Activated B cell treated with CpG ODN at 0.5 μM for 24 hours (primary cell): ENCODE data around the gene RGS10. TPM values are rescaled to one million over a fixed set of nuclear protein-coding genes. Genes with fewer than 3 reads are reported as not detected.

Experiments
- ATAC-seq: fragments of 200-7000 bp; cut with Tn5 transposase; one replicate; pipeline ENCODE4 v1.10.0; 2021; ENCODE audit warnings: low read depth, mild to moderate bottlenecking, moderate library complexity
- CTCF ChIA-PET: fragments of 350-600 bp; sonication (Branson Sonifier 250); formaldehyde crosslinking; loops from one replicate; lab custom pipeline; 2021; ENCODE audit warnings: antibody characterized with exemption; lab: Charles Lee
- POLR2A ChIA-PET: fragments of 350-600 bp; sonication (Branson Sonifier 250); formaldehyde crosslinking; loops from one replicate; lab custom pipeline; 2021; ENCODE audit warnings: antibody characterized with exemption; lab: Charles Lee
- DNase-seq: peaks from one replicate; pipeline ENCODE4 v3.0.0; 2022
- H3K27ac Mint-ChIP-seq: one replicate; pipeline ENCODE4 v1.8.0; 2020; ENCODE audit warnings: mixed read lengths
- H3K27me3 Mint-ChIP-seq: one replicate; pipeline ENCODE4 v1.8.0; 2021; ENCODE audit warnings: mixed read lengths
- H3K36me3 Mint-ChIP-seq: one replicate; pipeline ENCODE4 v1.8.0; 2021; ENCODE audit warnings: low read depth, mixed read lengths
- H3K4me1 Mint-ChIP-seq: one replicate; pipeline ENCODE4 v1.8.0; 2021; ENCODE audit warnings: mixed read lengths
- H3K4me3 Mint-ChIP-seq: one replicate; pipeline ENCODE4 v1.8.0; 2020; ENCODE audit warnings: mild to moderate bottlenecking, mixed read lengths
- H3K9me3 Mint-ChIP-seq: one replicate; pipeline ENCODE4 v1.8.0; 2020; ENCODE audit warnings: mixed read lengths
- CTCF ChIP-seq: fragments of 200-600 bp; IDR thresholded peaks from one replicate; pipeline ENCODE4 v1.8.0; 2022; ENCODE audit warnings: antibody characterized with exemption, mild to moderate bottlenecking
- intact Hi-C: fragments of 100-400 bp; cut with micrococcal nuclease; formaldehyde crosslinking; loops from one replicate; pipeline ENCODE4 v1.15.1; 2024
- total RNA-seq: library from RNA; stranded (reverse); gene quantifications from 2 replicates; pipeline ENCODE4 v1.2.3, GENCODE V29; 2022

RGS10 gene
- total RNA-seq, 1 donor from 2014 or later, result 53.5 TPM

GRCh38 chr10:119478111-119478802 lies 64.3 kb downstream of the RGS10 start:
- no peak for TF ChIP-seq CTCF
- Mint-ChIP-seq H3K4me3 (peak overlapping the region; percentile 68), H3K27me3 (no peaks in the 10 kb centered on the region), H3K36me3 (no peaks in the 10 kb centered on the region), H3K27ac (peak overlapping the region; percentile 93), H3K4me1 (peaks cover 40% of the 10 kb centered on the region), H3K9me3 (peaks cover 2% of the 10 kb centered on the region)
- ChIA-PET POLR2A (interaction anchor here (0.5 to 2.6 kb wide), 19 partner anchors 8 to 313 kb away, joined by 3 to 22 read pairs (median 9); partner anchors contain the start of gene GRK5), CTCF (interaction anchor here (0.6 to 3.4 kb wide), 14 partner anchors 10 to 279 kb away, joined by 3 to 20 read pairs (median 5); partner anchors contain the start of gene GRK5)
- ATAC-seq (peak; percentile 96), DNase-seq (peak; percentile 66)
- intact Hi-C loops, result loop anchor here (1.0 to 5.0 kb wide), 9 partner anchors 11 to 396 kb away; partner anchors contain the start of genes EIF3A and GRK5

GRCh38 chr10:119477444-119477843 lies 65.1 kb downstream of the RGS10 start:
- peak overlapping the region; percentile 93 for H3K27ac Mint-ChIP-seq
- CTCF ChIA-PET, result interaction anchor here (1.5 to 3.4 kb wide), 6 partner anchors 11 to 34 kb away, joined by 5 to 20 read pairs (median 7); no protein-coding TSS in a partner anchor
- ATAC-seq (peak; percentile 43), DNase-seq (no peak)
- POLR2A ChIA-PET, result interaction anchor here (0.6 to 2.6 kb wide), 15 partner anchors 8 to 270 kb away, joined by 3 to 22 read pairs (median 10); partner anchors contain the start of gene GRK5
- no peak for TF ChIP-seq CTCF
- H3K36me3 Mint-ChIP-seq, result no peaks in the 10 kb centered on the region
- no peaks in the 10 kb centered on the region for H3K27me3 Mint-ChIP-seq
- H3K4me3 Mint-ChIP-seq, result peak overlapping the region; percentile 68
- peaks cover 2% of the 10 kb centered on the region for H3K9me3 Mint-ChIP-seq
- intact Hi-C loops, result loop anchor here (1.0 to 5.0 kb wide), 2 partner anchors 10 to 395 kb away; partner anchors contain the start of gene EIF3A
- peaks cover 40% of the 10 kb centered on the region for H3K4me1 Mint-ChIP-seq

GRCh38 chr10:119474606-119475005 lies 67.9 kb downstream of the RGS10 start:
- H3K4me3 Mint-ChIP-seq, result no peak overlapping the region
- intact Hi-C loops, result loop anchor here (5.0 kb wide), 1 partner anchor 392 kb away; the partner anchor contains the start of gene EIF3A
- peaks cover 48% of the 10 kb centered on the region for H3K4me1 Mint-ChIP-seq
- CTCF ChIA-PET, result no interaction called here
- H3K27ac Mint-ChIP-seq, result no peak overlapping the region
- H3K36me3 Mint-ChIP-seq, result no peaks in the 10 kb centered on the region
- H3K27me3 Mint-ChIP-seq, result no peaks in the 10 kb centered on the region
- ATAC-seq, result no peak
- no peak for TF ChIP-seq CTCF
- H3K9me3 Mint-ChIP-seq, result peaks cover 7% of the 10 kb centered on the region
- no peak for DNase-seq
- POLR2A ChIA-PET, result no interaction called here

GRCh38 chr10:119473771-119474170 lies 68.7 kb downstream of the RGS10 start:
- Mint-ChIP-seq H3K9me3 (peaks cover 7% of the 10 kb centered on the region), H3K27me3 (no peaks in the 10 kb centered on the region), H3K4me1 (peaks cover 40% of the 10 kb centered on the region), H3K4me3 (no peak overlapping the region), H3K27ac (no peak overlapping the region), H3K36me3 (no peaks in the 10 kb centered on the region)
- POLR2A ChIA-PET, result no interaction called here
- DNase-seq (no peak), ATAC-seq (no peak)
- no peak for TF ChIP-seq CTCF
- CTCF ChIA-PET, result no interaction called here
- intact Hi-C loops, result no loop called here
